Measurements from ENCODE around the gene SIRPG. TPM values are rescaled to one million over a fixed set of nuclear protein-coding genes. Genes with fewer than 3 reads are reported as not detected.
A peak's percentile ranks its signal among the peaks of the same experiment; 100 is the strongest.

Gene SIRPG
- polyA plus RNA-seq, 2 of the 4 experiments (the other 2 are of a cell fraction) = not detected

DNA sequence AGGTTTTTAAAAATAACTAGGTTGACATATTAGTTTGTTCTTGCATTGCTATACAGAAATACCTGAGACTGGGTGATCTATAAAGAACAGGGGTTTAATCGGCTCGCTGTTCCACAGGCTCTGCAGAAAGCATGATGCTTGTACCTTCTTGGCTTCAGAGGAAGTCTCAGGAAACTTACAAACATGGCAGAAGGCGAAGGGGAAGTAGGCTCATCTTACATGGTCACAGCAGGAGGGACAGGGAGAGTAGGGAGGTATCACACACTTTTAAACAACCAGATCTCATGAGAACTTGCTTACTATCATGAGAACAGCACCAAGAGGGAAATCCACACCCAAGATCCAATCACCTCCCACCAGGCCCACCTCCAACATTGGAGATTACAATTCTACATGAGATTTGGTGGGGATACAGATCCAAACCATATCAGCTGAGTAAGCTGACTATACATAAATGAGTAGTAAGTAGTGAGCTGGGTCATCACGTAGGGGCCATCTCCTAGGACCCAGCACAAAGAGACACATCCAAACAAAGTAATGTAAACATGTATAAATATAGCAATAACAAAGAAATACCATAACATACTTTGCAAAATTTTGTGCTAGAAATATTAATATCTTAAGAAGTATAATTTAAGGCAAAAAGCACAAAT is 31.4 kb upstream of the SIRPG start:
- WGBS (ENCODE audit: missing lambda C conversion rate) = 51% methylated on average over 4 of the region's 4 CpGs
- TF ChIP-seq HOXA7 (CRISPR knock-in tag; IDR thresholded peaks at IDR 0.05) = no peak
- no peak for TF ChIP-seq EHF (CRISPR knock-in tag; IDR thresholded peaks at IDR 0.05)
- no peak for TF ChIP-seq CHD4 (IDR thresholded peaks at IDR 0.05; ENCODE audit: borderline replicate concordance)
- no peak for TF ChIP-seq MYC (IDR thresholded peaks at IDR 0.05; ENCODE audit: borderline replicate concordance, low read length)
- TF ChIP-seq FOXS1 (CRISPR knock-in tag; IDR thresholded peaks at IDR 0.05) = no peak
- TF ChIP-seq CBX2 (IDR thresholded peaks at IDR 0.05; ENCODE audit: borderline replicate concordance, low read depth) = no peak
- TF ChIP-seq GATA3 (IDR thresholded peaks at IDR 0.05; ENCODE audit: borderline replicate concordance) = no peak
- TF ChIP-seq ZNF302 (CRISPR knock-in tag; IDR thresholded peaks at IDR 0.05) = no peak
- TF ChIP-seq EHMT2 (IDR thresholded peaks at IDR 0.05; ENCODE audit: low read depth) = no peak
- TF ChIP-seq, protein P1, sequence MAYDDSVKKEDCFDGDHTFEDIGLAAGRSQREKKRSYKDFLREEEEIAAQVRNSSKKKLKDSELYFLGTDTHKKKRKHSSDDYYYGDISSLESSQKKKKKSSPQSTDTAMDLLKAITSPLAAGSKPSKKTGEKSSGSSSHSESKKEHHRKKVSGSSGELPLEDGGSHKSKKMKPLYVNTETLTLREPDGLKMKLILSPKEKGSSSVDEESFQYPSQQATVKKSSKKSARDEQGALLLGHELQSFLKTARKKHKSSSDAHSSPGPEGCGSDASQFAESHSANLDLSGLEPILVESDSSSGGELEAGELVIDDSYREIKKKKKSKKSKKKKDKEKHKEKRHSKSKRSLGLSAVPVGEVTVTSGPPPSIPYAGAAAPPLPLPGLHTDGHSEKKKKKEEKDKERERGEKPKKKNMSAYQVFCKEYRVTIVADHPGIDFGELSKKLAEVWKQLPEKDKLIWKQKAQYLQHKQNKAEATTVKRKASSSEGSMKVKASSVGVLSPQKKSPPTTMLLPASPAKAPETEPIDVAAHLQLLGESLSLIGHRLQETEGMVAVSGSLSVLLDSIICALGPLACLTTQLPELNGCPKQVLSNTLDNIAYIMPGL (CRISPR knock-in tag; IDR thresholded peaks at IDR 0.05; ENCODE audit: borderline replicate concordance) = no peak
- no peak for TF ChIP-seq ZFP36 (IDR thresholded peaks at IDR 0.05; ENCODE audit: borderline replicate concordance, partially characterized antibody)
- no peak for TF ChIP-seq CBX8 (IDR thresholded peaks at IDR 0.05)
- TF ChIP-seq SREBF2 (IDR thresholded peaks at IDR 0.05) = no peak
- no peak for TF ChIP-seq RARB (CRISPR knock-in tag; IDR thresholded peaks at IDR 0.05)
- TF ChIP-seq RNF2 (IDR thresholded peaks at IDR 0.05; ENCODE audit: borderline replicate concordance, low read depth) = no peak
- TF ChIP-seq, protein P2, sequence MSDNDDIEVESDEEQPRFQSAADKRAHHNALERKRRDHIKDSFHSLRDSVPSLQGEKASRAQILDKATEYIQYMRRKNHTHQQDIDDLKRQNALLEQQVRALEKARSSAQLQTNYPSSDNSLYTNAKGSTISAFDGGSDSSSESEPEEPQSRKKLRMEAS (IDR thresholded peaks at IDR 0.05) = no peak
- TF ChIP-seq CHD2 (IDR thresholded peaks at IDR 0.05; ENCODE audit: low read length, partially characterized antibody) = no peak
- TF ChIP-seq HOXB13 (CRISPR knock-in tag; IDR thresholded peaks at IDR 0.05; ENCODE audit: low read depth) = no peak
- TF ChIP-seq NFE2L2 (conservative IDR thresholded peaks at IDR 0.05; ENCODE audit: low read length) = no peak
- no peak for TF ChIP-seq POLR2AphosphoS2 (conservative IDR thresholded peaks at IDR 0.05; ENCODE audit: low read length)

DNA sequence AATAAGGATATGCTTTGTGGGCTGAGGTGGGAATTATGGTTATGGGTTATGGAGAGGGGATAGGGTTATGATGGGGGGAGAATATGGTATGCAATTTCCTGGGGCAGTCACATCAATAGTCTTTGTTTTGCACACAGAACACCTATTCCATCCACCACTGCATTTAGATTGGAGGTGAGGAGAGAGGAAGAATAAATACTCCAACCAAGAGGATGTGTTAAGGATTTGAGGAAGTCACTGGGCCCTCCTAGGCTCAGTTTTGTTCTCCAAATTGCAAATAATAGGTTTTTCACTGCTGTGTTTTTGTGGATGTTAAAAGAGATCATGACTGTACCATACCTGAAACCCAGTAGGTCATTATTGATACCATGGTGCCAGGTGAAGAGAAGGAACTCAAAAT is 29.5 kb upstream of the SIRPG start:
- H3K27ac ChIP-seq = no peak overlapping the region
- H3K4me2 ChIP-seq = no peak overlapping the region
- no peak overlapping the region for H3K4me3 ChIP-seq
- ChIA-PET POLR2A (no interaction called here), CTCF (no interaction called here)
- DNase-seq (ENCODE audit: low read depth in 1 of 2, low spot score in 1 of 2) (no peak), FAIRE-seq (peak; percentile 51), ATAC-seq (no peak)
- H3K9me3 ChIP-seq = peaks cover 5% of the 10 kb centered on the region; the same call in 1 of the 3 replicates
- no peaks in the 10 kb centered on the region for H3K4me1 ChIP-seq
- TF ChIP-seq, protein P2 (IDR thresholded peaks at IDR 0.05) = no peak
- no peak for TF ChIP-seq RAD21 (conservative IDR thresholded peaks at IDR 0.05 in 1 of 2, IDR thresholded peaks at IDR 0.05 in 1 of 2)
- TF ChIP-seq, protein P3, sequence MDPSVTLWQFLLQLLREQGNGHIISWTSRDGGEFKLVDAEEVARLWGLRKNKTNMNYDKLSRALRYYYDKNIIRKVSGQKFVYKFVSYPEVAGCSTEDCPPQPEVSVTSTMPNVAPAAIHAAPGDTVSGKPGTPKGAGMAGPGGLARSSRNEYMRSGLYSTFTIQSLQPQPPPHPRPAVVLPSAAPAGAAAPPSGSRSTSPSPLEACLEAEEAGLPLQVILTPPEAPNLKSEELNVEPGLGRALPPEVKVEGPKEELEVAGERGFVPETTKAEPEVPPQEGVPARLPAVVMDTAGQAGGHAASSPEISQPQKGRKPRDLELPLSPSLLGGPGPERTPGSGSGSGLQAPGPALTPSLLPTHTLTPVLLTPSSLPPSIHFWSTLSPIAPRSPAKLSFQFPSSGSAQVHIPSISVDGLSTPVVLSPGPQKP (IDR thresholded peaks at IDR 0.05; ENCODE audit: low read depth, low read length) = no peak
- TF ChIP-seq, protein P4, sequence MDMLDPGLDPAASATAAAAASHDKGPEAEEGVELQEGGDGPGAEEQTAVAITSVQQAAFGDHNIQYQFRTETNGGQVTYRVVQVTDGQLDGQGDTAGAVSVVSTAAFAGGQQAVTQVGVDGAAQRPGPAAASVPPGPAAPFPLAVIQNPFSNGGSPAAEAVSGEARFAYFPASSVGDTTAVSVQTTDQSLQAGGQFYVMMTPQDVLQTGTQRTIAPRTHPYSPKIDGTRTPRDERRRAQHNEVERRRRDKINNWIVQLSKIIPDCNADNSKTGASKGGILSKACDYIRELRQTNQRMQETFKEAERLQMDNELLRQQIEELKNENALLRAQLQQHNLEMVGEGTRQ (IDR thresholded peaks at IDR 0.05) = no peak
- TF ChIP-seq BHLHE40 (IDR thresholded peaks at IDR 0.05; ENCODE audit: low read depth, low read length) = no peak
- TF ChIP-seq HOXA7 (CRISPR knock-in tag; IDR thresholded peaks at IDR 0.05) = no peak
- TF ChIP-seq, protein P5, sequence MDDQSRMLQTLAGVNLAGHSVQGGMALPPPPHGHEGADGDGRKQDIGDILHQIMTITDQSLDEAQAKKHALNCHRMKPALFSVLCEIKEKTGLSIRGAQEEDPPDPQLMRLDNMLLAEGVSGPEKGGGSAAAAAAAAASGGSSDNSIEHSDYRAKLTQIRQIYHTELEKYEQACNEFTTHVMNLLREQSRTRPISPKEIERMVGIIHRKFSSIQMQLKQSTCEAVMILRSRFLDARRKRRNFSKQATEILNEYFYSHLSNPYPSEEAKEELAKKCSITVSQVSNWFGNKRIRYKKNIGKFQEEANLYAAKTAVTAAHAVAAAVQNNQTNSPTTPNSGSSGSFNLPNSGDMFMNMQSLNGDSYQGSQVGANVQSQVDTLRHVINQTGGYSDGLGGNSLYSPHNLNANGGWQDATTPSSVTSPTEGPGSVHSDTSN (IDR thresholded peaks at IDR 0.05) = no peak

More for the DNA sequence above, 31.4 kb upstream of the SIRPG start:
- Histone ChIP-seq H3K4me3 (no peak overlapping the region), H3K4me2 (no peak overlapping the region), H3K4me1 (no peaks in the 10 kb centered on the region), H3K9me3 (no peaks in the 10 kb centered on the region), H3K27ac (no peak overlapping the region)
- ChIA-PET CTCF (interaction anchor here (0.5 kb wide), 1 partner anchor 880 kb away, joined by 3 read pairs; no protein-coding TSS in a partner anchor), POLR2A (no interaction called here)
- ATAC-seq (no peak), FAIRE-seq (no peak), DNase-seq (ENCODE audit: low read depth in 1 of 2, low spot score in 1 of 2) (no peak)
